GM21825 (cell line): Measurements from ENCODE around the gene GAB3.

Experiments used
- ATAC-seq: cut with Tn5 transposase; IDR thresholded peaks from one replicate; pipeline ENCODE4 v1.9.1; 2021; ENCODE audit warnings: mild to moderate bottlenecking, moderate library complexity; ENCODE audit not compliant: unreplicated experiment

Gene GAB3, protein sequence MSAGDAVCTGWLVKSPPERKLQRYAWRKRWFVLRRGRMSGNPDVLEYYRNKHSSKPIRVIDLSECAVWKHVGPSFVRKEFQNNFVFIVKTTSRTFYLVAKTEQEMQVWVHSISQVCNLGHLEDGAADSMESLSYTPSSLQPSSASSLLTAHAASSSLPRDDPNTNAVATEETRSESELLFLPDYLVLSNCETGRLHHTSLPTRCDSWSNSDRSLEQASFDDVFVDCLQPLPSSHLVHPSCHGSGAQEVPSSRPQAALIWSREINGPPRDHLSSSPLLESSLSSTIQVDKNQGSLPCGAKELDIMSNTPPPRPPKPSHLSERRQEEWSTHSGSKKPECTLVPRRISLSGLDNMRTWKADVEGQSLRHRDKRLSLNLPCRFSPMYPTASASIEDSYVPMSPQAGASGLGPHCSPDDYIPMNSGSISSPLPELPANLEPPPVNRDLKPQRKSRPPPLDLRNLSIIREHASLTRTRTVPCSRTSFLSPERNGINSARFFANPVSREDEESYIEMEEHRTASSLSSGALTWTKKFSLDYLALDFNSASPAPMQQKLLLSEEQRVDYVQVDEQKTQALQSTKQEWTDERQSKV

DNA sequence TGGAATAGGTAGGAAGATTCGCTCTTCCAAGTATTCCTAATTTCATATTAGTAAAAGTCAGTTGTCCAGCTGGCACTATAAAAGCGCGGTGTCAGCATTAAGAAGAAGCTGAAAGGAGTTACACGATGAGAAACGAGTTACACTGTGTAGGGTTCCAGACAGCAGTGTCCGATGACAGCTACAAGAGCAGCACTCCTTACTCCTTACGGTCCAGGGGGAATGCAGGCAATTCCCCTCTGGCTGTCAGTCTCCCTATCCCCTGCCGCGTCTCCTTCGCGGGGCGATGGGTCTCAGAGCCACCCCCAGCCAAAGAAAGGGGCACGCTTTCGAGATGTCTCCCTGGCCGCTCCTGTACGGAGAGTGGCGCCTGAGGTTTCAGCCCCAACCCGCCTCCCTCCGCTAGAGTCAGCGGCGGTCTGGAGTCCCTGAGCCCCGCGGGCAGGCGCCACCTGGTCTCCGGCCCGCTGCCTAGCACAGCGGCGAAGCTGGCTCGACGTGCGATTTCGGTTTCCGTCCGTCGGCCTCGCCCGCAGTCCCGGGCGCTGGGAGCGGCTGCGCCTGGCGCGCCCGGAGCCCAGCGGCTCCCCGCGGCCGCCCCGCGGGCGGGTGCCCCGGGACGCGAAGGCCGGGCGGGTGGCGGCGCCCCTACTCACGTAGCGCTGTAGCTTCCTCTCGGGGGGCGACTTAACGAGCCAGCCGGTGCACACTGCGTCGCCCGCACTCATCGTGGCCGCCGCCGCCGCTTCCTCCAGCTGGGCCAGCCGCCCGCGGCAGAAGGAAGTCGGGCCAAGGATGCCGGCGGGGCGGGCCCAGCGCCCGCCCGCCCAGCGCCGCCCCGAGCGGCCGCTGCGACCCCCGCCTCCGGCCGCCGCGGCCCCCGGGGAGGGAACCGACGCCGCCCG is at the start of gene GAB3:
TSS of gene GAB3 (minus strand) at position 777 of the 902 bp plus-strand sequence. CDS start at position 725, 52 bp downstream.
- peak; percentile 53 for ATAC-seq

DNA sequence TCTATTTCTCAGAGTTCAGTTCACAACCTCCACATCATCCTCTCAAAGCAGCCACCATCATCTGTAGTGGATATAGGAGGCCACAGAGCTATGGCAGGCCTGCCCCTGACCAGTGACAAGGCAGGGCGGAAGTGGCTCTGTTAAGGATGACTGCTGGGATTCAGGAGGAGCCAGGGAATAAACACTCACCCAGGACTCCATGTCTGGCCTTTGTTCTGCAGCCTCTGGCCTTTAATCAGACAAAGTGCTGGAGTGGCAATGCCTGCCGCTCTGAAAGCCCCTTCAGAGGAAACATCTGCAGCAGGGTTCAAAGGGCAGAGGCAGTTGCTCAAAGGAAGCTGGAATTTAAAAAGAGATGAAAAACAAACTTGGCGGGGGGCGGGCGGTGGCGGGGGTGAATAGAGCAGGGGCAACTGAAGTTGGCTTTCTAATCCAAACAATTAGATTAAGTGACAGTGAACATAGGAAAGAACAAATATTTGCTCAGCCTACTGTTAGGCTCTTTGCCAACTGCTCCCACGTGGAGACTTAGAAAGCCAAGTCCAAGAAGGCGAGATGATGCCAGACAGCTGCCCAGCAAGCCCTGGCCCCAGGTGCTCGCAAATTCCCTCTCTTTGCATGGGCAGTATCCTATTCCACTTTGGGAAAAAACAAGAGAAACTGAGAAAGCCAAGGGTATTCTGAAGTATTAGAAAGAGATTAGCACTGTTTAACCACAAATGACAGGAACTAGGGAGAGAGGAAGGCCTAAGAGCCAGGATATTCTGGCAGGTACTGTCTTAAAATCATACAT is 48.9 kb upstream of the GAB3 start:
- no peak for ATAC-seq

DNA sequence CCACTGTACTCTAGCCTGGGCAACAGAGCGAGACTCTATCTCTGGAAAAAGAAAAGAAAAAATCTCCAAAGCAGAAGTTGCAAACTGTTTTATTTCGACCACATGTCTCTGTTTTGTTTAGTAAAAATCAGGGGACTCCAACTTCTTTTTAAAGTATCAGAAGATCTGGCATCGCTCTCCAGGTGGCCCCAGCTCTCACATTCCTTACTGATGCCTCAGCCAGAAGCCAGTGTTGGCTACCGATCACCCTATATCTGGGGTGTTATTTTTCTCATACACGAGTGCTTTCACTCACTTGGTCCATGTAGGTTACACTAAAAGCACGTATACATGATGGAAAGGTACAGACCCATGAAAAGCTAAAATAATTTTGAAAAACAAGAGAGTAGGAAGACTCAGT is 46.1 kb upstream of the GAB3 start:
- ATAC-seq = no peak

DNA sequence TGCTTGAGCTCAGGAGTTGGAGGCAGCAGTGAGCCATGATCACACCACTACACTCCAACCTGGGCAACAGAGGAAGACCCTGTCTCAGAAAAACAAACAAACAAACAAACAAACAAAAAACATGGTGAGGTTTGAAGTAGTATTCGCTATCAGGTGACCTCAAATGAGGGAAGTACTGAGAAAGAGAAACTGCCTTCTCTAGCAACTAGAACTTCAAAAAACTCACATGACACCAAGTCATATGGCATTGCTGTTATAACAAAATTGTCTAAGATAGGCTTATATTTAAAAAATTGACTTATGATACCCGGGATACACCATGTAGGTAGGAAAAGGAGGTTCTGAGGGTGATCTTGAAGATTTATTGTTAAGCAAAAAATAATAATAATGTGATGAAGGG is 44.1 kb upstream of the GAB3 start:
- no peak for ATAC-seq

DNA sequence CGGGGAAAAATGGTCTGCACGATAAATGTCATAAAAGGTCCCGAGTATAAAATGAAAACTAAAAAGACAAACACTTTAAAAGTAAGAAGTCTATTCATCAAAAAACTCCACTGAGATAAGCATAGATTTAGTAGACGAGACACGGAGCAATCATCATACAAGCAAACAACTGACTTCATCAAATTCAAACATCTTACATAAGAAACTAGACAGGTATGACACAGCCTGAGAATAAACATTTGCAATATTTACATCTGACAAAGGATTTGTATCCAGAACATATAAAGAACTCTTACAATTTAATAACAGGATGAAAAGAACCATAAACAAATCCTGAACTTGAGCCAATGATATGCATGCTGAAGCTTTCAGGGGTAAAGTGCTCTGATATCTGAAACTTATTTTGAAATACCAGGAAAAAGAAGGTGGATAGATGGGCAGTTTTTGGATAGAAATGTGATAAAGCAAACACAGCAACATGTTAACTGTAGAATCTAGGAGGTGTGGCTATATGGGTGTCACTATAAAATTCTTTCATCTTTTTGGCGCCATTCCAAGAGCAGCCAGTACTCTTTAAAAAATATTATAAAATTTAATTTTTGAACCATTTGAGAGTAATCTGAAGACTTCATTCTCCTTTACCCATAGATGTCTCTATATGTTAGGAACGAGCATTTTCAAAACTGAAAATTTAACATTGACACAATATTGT is 42.4 kb upstream of the GAB3 start:
- ATAC-seq = no peak

DNA sequence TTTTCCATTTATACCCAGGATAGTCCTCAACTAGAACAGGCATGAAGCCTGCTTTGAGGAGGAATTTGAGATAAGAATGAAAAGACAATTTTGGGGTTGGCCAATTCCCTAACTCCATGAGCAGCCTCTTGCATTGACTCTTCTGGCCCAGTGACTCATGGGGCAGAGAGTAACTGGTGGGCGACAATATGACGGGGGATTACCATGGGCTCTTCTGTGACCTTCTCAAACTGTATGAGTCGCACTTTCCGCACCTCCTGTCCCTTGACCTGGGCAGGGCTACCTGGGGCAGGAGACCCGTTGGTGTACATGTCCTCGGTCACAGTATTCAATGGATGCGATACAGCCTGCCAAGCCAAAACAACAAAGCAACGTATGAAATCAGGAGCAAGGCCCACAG is 41.1 kb upstream of the GAB3 start:
- no peak for ATAC-seq

DNA sequence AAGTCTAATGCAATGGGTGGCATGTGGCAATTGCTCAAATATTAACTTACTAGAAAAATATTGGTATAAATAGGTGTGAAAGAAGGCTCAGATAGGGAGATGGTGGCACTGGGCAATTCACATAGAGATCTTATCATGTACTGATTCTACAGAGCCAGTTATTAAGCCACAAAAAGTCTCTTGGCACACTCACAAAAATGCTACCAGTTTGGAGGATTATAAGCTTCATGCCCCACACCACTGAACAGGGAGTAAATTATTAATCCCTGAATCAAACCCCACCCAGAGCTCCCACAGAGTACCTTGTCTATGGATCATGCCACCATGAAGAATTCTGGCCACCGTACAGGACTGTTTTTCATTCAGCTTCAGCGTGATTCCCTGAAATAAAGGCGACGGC is 40.6 kb upstream of the GAB3 start:
- ATAC-seq = no peak

DNA sequence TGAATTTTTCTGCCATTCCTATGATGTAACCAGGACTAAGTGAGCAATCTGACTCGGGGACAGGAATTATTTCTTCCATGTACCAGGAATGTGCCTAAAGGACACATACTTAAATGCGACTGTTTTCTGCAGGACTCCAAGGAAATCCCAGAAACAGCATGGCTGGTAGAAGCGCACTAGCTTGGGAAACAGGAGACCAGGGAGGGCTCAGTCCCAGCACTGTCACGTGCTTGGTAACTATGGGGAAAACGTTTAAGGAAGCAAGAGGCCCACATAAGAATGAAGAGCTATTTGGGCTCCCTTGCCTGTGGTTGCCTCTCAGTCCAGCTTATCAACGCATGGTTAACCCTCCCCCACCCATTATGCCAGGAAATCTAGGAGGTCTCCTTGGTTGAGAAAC is 34.8 kb upstream of the GAB3 start:
- ATAC-seq = no peak

DNA sequence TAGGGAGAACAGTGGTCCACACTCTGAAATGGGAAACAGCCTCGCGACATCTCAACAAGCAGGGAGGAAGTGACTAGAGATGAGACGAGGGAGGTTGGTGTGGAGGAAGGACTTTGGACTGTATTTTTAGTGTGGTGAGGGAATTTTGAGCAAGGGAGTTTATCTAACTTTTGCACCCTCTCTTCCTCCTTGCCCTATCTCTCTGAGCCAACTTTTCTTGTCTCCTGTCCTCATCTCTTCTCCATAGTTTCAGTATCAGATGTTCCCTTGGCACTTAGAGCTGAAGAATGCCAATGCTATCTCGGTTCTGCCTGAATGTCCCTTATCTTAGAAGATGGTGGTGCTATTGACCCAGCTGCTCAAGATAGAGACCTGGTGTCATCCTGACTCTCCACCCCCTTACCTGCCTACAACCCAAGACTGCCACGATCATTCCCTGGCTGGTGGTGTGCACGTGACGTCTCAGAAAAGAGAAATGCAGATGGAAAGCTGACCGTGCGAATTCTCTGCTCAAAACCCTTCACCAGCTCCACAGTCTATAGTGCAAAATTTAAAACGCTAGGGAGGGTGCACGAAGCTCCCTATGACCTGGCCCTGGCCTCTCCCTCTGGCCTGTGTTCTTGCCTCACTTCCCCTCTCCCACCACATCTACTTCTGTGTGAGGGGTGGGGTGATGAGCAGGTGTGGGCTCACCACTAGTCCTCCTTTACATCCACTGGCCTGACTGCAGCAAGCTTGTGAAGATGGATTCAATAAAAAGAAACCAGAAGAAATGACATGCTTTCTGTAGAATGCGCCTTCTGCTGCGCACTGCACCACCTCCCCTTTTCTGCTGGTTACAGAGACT is 33.5 kb upstream of the GAB3 start:
- no peak for ATAC-seq

DNA sequence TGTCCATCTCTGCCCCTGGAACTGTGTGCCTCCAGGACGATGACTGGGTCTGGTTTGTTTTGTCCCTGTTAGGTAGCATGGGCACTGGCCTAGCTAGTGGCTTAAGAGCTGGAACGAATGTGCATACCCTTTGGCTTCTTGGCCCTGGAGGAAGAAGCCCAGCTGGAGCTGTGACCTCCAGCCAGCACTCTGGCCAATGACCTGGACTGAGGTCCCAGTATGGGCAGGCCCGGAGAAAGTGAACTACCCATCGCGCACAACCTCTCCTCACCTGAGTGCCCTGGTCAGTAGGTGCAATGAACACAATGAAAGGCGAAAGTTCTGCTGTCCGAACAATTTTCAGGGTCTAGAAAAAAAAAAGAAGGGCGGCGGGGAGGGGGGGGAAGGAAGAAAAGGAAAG is 30.1 kb upstream of the GAB3 start:
- ATAC-seq = no peak

DNA sequence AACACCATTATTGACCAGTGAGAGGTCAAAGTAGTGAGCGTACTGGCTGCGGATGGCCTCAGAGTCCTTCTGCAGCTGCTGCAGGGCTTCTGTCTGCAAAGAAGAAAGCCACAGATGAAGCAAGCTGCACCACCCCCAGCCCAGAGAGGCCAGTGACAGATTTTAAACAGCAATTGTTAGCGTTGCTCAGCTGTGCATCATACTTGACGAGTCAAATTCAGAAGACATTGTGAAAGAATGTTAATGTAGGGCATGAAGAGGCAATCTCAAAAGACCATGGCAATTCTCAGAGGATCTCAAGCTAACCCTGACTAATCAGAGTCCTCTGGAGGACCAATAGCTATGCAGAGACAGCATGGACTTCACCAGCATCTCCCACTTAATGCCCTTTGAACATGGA is 28.4 kb upstream of the GAB3 start:
- no peak for ATAC-seq

DNA sequence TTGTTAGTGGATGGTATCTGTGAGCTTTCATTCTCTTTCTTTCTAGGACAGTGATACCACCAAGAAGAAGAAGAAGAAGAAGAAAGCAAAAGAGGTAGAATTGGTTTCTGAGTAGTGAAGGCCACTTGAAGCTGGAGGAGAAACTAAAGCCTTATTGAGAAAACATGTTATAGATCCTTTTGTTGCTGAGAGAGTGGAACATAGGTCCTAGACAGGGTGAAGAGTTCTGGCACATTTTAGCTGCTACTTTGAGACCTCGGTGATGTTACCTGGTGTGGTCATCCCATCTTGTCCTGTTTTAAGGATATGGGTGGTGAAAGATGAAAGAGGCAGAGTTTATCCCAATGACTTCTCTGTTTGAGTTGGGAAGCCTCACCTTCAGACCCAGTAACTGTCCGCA is 25.9 kb upstream of the GAB3 start:
- ATAC-seq = no peak

DNA sequence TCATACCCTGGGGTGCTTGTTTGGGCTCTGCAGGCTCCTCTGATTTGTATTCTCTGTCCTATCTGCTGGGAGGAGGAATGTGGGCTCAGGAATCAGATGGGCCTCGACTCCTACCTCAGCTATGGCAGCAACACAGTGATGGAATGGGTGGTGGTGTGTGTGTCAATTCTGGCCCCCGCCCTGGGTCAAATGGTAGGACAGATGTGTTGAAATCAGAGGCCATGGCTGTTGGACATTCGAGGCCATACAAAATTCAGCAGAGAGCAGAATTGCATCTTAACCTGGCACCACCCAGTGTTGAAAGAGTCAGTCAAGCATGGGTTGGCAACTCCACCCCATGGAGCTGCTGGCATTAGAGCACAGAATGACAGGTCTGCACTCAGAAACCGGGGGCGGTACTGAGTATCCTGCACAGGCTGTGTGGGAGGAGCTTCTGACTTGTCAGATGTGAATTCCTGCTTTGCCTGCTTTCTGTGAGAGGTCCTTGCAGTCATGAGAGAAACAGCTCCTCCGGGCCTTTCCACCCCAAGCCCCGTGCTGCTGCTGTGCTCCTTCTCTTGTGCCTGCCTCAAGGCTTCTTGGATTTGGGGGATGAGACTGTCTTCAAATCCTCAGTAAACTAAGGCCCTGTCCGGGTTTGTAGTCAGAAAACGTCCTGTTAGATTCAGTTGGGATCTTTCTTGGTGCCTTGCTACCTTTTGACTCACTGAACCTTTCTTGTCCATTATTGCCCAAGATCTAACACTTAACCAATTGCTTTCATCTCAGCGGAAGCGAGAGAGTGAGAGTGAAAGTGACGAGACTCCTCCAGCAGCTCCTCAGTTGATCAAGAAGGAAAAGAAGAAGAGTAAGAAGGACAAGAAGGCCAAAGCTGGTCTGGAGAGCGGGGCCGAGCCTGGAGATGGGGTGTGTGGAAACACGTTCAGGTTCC is 24.8 kb upstream of the GAB3 start:
- ATAC-seq = no peak

DNA sequence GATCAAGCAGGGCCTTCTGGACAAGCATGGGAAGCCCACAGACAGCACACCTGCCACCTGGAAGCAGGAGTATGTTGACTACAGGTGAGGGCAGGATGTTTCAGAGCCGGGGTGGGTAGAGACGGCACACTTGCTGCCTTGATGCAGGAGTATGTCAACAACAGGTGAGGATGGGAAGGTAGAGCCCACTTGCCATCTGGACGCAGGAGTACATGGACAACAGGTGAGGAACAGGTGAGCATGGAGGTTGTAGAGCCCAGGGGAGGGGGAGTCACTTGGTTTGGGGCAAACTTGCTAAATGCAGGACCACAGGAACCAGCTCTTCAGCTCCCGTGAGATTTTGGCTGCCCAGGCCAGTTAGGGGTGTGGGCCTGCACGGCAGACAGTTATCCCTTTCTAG is 23.7 kb upstream of the GAB3 start:
- ATAC-seq = no peak

DNA sequence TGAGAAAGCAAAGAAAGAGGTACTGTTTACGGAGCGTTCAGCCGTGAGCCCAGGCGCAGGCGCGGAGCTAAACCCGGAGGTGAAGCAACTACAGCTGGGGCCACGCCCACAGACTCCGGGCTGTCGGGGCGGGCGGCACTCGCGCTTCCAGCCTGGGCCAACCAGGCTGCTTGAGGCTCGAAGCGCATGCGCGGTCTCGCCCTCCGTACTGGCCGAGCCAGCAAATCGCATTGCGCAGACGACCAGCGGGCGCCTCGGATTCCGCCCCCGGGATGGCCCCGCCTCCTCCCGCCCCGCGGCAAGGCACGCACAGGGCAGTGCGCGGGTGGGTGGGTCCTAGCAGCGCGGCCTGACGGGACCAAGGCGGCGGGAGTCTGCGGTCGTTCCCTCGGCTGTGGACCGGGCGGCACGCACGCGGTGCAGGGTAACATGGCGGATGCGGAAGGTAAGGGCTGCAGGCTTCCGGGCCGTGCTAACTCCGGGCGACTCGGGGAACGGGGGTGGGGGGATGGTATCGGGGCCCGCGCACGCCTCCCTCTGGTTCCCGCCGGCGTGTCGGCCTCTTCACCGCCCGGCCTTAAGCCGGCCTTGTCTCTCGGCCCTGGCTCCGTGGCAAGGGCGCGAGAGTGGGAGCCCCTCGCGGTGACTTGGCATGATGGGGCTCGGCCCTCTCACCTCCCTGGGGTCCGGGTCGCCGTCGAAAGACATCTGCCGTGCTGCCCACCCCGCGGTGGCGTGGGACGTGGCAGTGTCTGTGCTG is 11.8 kb upstream of the GAB3 start, which contains the start of gene DKC1:
TSS of gene DKC1 (plus strand) at position 328 of the 760 bp plus-strand sequence. CDS start at position 430, 102 bp downstream.
- peak; percentile 79 for ATAC-seq

DNA sequence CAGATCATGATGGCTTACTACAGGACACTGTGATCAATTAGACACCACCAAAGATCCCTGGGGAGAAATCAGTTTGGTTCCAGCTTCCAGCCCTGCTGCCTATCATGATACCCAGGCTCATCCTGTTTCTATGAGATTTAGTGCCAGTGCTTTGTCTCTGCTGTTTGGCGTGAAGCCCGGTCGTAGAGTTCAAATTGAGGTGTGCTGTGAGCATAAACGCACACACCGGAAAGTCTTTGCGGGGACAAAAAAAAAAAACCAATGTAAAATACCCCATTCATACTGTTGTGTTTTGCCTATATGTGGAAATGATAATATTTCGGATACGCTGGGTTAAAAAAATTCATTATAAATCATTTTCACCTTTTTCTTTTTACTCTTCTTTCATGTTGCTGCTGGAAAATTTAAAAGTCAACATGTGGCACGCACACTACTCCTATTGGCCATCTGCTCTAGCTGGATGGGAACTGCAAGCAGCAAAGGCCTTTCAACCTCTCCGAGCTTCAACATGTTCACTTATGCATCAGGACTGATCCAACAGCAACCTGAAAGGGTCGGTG is 11.2 kb upstream of the GAB3 start:
- ATAC-seq = no peak

DNA sequence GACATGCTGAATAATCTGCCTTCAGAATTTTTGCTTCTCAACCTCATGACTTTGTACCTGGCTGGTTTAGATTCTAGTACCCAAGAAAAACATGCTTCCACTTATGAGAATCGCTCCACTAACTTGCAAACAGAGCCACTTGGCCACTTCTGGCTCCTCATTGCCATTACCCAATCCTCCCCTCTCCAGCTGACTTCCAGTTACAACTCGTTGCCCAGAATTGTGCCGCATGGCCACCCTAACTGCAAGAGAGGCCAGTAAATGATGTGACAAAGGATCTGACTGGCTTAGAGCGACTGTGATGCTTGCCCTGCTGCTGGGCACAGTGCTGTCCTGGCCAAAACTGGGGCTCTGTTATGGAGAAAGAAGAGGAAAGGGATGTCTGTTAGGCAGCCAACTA is 7.8 kb upstream of the GAB3 start:
- ATAC-seq = no peak
